Measurements from ENCODE around the gene ARHGAP32.
"Not testable (repeated sequence)": the region's sequence is repeated elsewhere in the genome, so short reads cannot be mapped to it uniquely, and the experiment has no call there.

The ARHGAP32 gene

DNA sequence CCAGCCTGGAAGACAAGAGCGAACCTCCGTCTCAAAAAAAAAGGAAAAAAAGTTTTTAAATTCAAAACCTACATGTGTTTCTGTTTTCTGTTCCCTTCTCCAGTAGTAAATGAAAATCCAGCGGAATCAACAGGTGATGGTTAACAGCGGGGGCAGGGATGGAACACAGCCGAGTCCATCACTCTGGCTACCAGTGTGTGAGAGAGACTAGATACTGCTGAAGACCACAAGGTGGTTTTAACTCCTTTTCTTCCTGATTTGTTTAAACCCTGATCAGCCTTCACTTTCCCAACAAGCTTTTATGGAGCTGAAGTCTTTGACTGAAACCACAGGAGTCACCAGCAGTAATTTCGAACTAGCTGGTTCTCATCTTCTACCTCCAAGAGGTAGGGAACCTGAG, 3.6 kb upstream of the ARHGAP32 start:
- no peak for DNase-seq

DNA sequence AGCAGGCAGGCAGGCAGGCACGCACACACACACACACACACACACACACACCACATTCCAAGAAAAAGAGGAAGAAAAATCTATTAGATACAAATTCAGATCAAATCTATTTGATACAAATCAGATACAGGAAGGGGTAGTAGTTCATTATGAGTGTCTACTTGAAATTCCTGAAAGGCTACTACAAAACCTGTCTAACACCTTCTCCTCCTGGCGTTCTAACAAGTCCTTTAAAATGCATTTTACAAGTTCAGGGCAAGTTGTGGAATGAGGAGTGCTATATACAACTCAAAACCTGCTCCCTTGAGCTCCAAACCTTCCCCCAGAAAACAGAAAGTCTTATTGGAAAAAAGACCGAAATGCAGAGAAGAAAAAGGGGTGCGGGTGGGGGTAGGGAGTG, 476 bp downstream of the ARHGAP32 start:
- DNase-seq, result no peak

DNA sequence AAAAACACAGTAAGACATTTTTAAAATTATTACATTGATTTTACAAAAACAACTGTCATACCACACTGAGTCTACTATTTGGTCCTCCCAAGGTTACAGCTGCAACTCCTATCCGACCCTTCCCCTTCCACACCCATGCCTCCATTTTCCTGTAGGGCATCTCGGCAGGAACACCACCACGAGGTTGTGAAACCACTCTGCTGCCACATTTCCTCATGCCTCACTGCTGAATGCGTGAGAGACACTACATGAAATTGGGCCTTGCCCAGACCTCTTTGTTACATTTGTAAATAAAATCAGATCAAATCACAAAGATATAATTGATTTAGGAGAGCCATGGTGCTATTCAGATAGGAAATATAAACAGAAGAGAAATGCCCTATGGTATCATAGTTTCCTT, 2.0 kb downstream of the ARHGAP32 start:
- DNase-seq, result no peak

DNA sequence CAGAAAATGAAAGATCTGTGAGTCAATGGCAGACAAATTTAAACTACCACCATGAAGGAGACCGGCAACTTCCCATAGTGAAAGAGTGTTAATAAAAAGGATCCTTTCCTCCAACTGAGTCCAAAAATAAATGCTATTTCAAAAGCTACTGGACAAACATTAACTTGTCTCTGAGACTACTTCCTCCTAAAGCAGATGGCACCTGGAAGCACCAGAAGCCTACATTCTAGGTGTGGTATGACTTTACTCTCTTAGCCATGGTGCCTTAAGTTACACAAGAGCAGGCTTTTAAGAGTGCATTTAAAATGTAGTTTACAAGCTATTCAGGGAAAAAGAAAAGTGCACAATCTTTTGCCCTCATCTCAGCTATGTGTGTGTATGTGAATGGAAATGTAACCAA, 2.5 kb downstream of the ARHGAP32 start:
- no peak for DNase-seq

DNA sequence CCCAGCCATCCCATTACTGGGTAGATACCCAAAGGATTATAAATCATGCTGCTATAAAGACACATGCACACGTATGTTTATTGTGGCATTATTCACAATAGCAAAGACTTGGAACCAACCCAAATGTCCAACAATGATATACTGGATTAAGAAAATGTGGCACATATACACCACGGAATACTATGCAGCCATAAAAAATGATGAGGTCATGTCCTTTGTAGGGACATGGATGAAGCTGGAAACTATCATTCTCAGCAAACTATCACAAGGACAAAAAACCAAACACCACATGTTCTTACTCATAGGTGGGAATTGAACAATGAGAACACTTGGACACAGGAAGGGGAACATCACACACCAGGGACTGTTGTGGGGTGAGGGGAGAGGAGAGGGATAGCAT, 7.0 kb downstream of the ARHGAP32 start:
- not testable (repeated sequence) for DNase-seq

DNA sequence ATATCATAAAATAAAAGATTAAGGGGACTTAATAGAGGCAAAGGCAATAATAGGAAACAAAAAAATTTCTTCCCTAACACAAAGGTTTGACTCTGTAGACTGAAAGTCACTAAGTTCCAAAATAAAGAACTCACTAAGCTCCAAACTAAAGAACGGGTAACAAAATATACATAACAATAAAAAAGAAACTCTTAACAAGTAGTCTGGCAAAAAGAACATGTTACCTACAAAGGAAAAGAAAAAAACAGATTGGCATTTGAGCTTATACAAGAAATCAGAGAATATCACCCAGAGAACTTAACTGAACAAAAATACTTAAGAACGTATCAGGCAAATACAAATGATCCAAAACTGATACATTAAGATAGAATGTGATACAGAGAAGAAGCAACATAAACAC, 7.5 kb downstream of the ARHGAP32 start:
- DNase-seq, result no peak

DNA sequence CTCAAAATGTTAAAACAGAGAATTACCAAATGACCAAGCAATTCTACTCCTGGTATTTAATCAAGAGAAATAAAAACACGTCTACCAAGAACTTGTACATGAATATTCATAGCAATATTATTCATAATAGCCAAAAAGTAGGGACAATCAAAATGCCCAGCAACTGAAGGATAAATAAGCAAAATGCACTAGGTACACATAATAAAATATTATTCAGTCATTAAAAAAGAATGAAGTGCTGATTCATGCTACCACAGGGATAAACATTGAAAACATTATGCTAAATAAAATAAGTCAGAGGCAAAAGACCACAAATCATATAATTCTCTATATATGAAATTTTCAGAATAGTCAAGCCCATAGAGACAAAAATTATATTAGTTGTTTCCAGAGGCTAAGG, 24.8 kb downstream of the ARHGAP32 start:
- DNase-seq, result no peak

DNA sequence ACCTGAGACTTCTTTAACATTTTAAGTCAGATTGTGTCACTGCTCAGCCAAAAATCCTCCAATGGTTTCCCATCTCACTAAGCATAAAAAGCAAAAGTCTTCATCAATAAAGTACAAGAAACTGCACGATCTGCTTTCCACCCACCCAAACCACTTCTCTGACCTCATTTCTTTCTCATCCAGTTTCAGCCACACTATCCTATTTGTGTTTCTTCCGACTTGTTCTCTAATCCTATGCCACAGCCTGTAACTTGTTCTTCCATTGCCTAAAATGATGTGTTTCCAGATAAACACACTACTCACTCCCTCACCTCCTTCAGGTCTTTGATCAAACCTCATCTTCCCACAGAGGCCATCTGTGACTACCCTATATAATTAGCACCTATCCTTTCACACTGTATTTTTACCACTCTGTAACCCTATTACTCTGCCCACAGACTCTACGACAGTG, 28.4 kb downstream of the ARHGAP32 start:
- DNase-seq, result no peak

DNA sequence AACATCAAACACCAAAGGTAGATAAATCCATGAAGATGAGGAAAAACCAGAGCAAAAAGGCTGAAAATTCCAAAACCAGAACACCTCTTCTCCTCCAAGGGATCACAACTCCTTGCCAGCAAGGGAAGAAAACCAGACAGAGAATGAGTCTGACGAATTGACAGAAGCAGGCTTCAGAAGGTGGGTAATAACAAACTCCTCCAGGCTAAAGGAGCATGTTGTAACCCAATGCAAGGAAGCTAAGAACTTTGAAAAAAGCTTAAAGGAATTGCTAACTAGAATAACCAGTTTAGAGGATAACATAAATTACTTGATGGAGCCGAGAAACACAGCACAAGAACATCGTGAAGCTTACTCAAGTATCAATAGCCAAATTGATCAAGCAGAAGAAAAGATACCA, 35.0 kb downstream of the ARHGAP32 start:
- not testable (repeated sequence) for DNase-seq

DNA sequence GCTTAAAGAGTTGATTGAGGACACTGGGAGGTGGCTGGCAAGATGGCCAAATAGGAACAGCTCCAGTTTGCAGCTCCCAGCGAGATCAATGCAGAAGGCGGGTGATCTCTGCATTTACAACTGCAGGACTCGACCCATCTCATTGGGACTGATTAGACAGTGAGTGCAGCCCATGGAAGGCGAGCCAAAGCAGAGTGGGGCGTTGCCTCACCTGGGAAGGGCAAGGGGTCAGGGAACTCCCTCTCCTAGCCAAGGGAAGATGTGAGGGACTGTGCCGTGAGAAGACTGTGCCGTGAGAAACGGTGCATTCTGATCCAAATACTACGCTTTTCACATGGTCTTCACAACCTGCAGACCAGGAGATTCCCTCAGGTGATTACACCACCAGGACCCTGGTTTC, 36.4 kb downstream of the ARHGAP32 start:
- no peak for DNase-seq

DNA sequence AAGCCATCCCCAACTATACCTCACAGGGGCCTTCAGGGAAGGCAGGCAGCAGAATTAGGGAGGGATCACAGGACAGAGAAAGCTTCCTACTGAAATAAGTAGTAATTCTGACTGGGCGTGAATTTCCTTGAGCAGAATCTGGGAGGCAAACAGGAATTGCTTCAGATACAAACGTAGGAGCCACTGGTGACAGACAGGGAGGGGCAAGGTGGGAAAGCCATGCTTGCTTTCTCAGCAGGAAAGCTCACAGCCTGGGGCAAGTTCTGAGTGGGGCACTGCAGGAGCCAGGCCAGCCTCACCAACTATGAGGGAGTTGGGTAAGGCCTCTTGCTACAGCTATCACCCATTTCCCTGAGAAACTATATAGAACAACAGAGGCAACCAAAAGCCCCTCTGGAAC, 43.6 kb downstream of the ARHGAP32 start:
- DNase-seq, result no peak

DNA sequence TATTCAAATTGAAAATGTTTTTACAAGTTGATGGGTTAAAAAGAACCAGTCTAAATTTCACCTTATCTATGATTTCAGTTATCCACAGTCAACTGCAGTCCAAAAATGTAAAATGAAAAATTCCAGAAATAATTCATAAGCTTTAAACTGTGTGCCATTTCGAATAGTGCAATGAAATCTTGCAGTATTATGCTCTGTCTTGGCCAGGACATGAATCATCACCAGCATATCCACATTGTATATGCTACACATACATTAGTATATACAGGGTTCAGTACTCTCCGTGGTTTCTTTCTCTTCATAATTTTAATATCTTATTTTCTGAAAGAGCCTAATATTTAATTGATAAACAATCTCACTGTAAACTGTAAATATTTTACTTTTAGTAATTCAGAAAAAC, 45.9 kb downstream of the ARHGAP32 start:
- no peak for DNase-seq

DNA sequence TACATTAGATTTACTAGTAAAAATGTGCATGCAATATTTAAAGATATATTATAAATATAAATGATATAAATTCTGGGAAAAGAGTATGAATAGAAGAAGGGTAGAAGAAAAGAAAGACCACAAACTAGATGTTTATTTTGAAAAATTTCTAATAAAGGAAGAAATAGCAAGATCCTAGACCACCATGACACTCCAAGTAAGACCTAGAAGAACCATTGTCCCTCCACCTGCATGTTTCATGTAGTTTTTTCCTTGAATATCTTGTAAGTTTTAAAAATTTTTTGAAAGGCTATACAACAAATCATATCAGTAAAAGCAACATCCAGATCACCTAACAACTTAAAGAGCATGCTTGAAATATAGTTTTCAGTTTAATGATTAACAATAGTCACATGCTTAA, 46.8 kb downstream of the ARHGAP32 start:
- DNase-seq, result no peak

DNA sequence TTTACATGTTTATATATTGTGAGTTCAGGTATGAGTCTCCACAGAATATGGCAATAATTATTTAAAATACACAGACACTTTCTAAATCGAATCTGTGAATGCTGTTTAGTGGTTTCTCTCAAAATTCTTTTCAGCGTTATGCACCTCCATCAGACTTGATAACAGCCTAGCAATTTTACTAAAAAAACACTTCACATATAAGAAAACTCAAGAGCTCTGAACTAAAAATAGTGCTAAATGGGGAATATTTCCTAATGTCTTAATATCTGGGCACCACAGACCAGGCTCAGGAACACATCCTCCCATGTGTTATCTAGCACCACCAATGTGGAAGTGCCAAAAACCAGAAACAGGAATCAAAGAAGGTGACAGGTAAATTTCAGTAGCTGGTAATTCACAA, 47.9 kb downstream of the ARHGAP32 start:
- no peak for DNase-seq

DNA sequence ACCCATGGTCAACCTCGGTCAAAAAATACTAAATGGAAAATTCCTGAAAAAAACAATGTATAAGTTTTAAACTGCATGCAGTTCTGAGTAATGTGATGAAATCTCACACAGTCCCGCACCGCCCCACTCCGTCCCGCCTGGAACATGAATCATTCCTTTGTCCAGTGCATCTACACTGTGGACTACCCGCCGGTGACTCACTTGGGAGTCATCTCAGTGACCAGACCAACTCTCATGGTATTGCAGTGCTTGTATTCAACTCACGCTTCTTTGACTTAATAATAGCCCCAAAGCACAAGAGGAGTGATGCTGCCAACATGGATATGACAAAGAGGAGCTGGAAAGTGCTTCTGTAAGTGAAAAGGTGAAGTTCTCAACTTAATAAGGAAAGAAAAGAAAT, 48.8 kb downstream of the ARHGAP32 start:
- DNase-seq, result no peak

DNA sequence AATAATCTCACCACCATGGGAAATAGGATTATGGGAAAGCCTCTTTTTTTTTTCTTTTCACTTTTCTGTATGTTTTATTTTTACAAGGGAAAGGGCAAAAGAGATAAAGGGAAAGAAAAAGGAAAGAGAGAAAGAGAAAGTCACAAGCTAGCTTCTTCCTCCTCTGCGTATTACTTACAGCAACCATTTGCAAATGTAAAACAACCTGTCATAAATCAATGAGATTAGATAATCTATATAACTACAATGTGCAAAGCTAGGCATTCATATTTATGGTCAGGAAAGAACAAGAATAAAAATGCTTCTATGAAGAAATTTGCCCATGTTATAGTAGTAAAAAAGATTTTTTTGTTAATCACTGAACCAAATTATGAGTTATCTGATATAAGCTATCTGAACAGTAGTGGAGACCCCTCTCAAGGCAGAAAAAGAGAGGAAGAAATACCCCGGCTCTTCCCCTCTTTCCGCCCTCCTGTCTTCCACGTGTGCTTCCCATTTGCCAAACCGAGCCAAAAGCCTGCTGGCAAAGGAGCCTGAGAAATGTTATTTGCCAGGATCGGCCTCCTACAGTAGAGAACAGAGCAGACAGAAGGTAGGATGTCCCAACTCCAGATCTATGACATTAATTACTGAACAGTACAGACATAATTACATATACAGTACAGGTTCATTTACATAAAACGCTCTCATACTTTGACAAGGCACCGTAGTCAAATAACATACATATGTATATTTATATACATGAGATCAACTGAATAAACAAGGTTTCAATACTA, 50.2 kb downstream of the ARHGAP32 start:
- DNase-seq, result no peak

DNA sequence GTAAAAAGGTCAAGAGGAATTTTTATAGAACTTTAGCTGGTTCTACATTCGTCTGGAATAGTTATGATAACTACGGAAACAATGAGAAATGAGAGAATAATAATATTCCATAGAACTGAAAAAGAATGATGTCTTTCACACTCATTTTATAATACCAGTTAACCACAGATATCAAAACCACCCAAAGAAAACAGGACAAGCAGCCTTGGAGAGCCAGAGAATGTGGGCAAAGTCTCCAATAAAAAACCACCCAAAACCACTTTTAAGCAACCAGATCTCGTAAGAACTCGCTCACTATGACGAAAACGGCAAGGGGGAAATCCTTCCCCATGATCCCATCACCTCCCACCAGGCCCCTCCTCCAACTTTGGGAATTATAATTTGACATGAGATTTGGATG, 60.8 kb downstream of the ARHGAP32 start:
- no peak for DNase-seq

DNA sequence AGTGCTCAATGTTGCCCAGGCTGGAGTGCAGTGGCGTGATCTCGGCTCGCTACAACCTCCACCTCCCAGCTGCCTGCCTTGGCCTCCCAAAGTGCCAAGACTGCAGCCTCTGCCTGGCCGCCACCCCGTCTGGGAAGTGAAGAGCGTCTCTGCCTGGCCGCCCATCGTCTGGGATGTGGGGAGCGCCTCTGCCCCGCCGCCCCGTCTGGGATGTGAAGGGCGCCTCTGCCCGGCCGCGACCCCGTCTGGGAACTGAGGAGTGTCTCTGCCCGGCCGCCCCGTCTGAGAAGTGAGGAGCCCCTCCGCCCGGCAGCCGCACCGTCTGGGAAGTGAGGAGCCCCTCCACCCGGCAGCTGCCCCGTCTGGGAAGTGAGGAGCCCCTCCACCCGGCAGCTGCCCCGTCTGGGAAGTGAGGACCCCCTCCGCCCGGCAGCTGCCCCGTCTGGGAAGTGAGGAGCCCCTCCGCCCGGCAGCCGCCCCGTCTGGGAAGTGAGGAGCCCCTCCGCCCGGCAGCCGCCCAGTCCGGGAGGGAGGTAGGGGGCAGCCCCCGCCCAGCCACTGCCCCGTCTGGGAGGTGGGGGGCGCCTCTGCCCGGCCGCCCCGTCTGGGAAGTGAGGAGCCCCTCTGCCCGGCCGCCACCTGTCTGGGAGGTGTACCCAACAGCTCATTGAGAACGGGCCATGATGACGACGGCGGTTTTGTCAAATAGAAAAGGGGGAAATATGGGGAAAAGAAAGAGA, 63.1 kb downstream of the ARHGAP32 start:
- DNase-seq, result not testable (repeated sequence)

DNA sequence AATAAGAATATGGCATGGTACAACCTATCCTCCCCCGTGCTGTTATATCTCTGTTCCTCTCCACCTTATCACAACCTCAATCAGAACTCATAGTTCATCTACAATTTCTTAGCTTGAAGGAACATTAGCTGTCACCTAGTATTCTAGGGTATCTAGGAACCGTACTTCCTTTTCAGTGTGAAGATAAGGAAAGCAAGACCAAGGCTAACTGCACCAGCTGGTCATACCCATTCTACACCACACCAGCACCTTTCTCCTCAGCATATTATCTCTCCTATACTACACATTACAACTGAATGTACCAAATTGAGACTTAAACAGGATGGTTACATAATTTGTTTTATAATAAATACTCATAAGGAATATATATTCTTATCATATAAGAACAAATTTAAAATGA, 73.1 kb downstream of the ARHGAP32 start:
- DNase-seq, result no peak

DNA sequence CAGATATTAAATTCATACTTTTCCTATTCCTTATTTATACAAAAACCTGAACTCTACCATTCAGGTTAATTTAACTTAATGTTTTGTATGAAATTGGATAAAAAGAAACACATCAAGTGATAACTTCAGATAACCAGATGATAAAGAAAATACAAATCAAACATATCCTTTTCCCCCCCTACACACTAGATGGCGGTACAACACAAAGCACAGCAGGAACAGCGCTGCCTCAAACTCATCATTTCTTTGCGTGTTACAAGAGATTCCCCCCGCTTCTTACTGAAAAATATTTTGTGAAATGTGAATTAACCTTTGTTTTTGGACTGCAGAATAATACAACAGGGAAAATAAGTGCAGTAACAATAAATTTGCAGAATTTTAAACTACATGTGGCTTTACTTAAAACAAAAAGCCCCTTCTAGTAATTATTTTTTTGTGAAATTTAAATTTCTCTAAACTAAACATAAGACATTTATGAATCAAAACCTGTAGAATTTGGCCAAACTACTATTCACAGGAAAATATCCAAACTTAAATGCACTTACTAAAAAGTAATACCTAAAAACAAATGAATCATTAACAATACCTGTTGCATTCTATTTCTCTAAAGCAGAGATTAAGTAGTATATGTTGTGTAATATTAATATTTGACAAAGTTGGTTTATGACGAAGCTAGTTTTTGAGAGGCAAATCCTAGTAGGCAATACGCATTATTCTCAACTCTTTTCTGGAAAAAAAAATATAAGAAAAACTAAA, 74.4 kb downstream of the ARHGAP32 start:
- DNase-seq, result peak; percentile 18

DNA sequence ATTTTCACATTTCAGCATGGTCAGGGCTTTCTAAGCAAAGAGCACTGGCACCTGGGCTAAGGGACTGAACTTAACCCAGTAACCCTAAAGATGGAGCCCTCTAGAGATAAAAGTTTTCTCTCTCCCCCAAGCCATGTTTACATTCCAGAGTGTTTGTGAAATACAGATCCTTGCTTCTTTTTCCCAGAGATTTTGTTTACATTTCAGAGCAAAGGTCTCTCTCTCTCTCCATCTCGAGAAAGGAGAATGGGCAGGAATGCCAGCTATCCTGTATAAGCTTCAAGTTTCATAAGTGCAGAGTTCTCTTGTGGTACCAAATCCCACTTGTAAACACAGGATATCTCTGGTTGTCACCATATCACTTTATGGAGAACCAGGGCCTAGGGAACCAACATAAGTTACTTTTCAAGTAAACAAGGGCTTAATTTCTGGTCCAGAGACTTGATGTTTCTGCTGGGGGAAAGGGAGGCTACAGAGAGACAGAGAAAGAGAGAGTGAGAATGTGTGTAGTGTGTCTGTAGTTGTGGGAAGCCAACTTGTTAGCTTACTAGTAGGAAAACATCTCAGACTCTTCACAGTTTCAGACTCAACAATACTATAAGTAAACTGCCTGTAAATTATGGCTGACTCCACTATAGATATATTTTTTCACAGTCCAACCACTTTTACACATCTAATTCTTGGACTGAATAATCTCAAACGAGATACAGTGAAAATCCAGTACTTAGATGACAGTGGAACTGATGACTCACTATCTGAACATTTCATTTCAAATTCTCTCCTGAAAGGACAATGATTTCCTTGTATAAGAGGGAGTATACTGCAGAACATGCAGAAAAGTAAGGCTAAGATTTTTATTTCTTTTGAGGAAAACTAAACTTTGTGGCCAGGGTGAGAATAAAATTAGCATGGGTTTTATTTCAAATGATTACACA, 76.2 kb downstream of the ARHGAP32 start:
- DNase-seq, result no peak

DNA sequence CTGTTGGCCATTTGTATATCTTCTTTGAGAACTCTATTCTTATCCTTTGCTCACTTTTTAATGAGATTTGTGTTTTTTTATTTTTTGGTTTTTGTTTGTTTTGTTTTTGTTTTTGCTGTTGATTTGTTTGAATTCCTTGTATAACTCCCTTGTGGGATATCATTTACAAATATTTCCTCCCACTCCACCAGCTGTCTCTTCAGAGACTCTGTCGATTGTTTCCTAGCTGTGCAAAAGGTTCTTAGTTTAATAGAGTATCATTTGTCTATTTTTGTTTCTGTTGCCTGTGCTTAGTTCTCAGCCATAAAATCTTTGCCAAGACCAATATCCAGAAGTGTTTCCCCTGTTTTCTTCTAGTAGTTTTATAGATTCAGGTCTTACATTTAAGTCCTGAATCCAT, 82.4 kb downstream of the ARHGAP32 start:
- no peak for DNase-seq

DNA sequence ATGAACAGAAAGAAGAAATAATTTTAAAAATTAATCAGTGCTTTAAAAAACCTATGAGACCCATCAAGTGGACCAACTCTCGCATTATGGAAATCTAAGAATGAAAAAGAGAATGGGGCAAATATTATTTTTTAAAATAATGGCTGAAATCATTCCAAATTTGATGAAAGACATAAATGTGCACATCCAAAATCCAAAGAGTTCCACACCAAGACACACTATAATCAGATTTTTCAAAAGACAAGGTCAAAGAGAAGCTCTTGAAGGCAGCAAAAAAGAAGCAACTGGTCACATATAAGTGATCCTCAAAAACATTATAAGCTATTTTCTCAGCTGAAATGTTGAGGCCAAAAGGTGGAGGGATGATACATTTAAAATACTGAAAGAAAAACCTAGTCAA, 85.3 kb downstream of the ARHGAP32 start:
- no peak for DNase-seq
